ENCODE measurements around the gene SFXN5. TPM values are rescaled to one million over a fixed set of nuclear protein-coding genes. Genes with fewer than 3 reads are reported as not detected.

The SFXN5 gene
- polyA plus RNA-seq, 3 donors from 2014 or later = 2.4 to 4.5 (median 3.3) TPM

- Mint-ChIP-seq H3K4me3 (no peak overlapping the region), H3K9me3 (no peaks in the 10 kb centered on the region), H3K36me3 (peaks cover 0 to 9% (median 9%) of the 10 kb centered on the region in 3 donors), H3K27me3 (ENCODE audit: low read depth in 3 of 3) (peaks cover 0 to 2% (median 0%) of the 10 kb centered on the region in 3 donors), H3K4me1 (no peaks in the 10 kb centered on the region), H3K27ac (no peak overlapping the region)
- DNase-seq = no peak
Measured at GRCh38 chr2:72990695-72991438, 80.6 kb downstream of the SFXN5 start.

GRCh38 chr2:72989770-72990556, 81.5 kb downstream of the SFXN5 start:
- H3K36me3 Mint-ChIP-seq = peaks cover 0 to 9% (median 9%) of the 10 kb centered on the region in 3 donors
- H3K4me3 Mint-ChIP-seq = no peak overlapping the region
- DNase-seq = no peak
- H3K9me3 Mint-ChIP-seq = no peaks in the 10 kb centered on the region
- no peaks in the 10 kb centered on the region for H3K4me1 Mint-ChIP-seq
- no peak overlapping the region for H3K27ac Mint-ChIP-seq
- H3K27me3 Mint-ChIP-seq (ENCODE audit: low read depth in 3 of 3) = peaks cover 0 to 2% (median 0%) of the 10 kb centered on the region in 3 donors

- Mint-ChIP-seq H3K27ac (no peak overlapping the region), H3K4me1 (no peaks in the 10 kb centered on the region), H3K27me3 (ENCODE audit: low read depth in 3 of 3) (peaks cover 0 to 2% (median 0%) of the 10 kb centered on the region in 3 donors), H3K9me3 (no peaks in the 10 kb centered on the region), H3K36me3 (peaks cover 0 to 13% (median 9%) of the 10 kb centered on the region in 3 donors), H3K4me3 (no peak overlapping the region)
- no peak for DNase-seq
Measured at GRCh38 chr2:72988726-72989273, 82.7 kb downstream of the SFXN5 start.

- Mint-ChIP-seq H3K4me1 (no peaks in the 10 kb centered on the region), H3K27me3 (ENCODE audit: low read depth in 3 of 3) (peaks cover 0 to 3% (median 0%) of the 10 kb centered on the region in 3 donors), H3K27ac (no peak overlapping the region), H3K36me3 (peaks cover 0 to 15% (median 9%) of the 10 kb centered on the region in 3 donors), H3K9me3 (no peaks in the 10 kb centered on the region), H3K4me3 (no peak overlapping the region)
- no peak for DNase-seq
Measured at GRCh38 chr2:72988041-72988440, 83.5 kb downstream of the SFXN5 start.

GRCh38 chr2:72985891-72986683, 85.4 kb downstream of the SFXN5 start:
- no peaks in the 10 kb centered on the region for H3K4me1 Mint-ChIP-seq
- no peak overlapping the region for H3K27ac Mint-ChIP-seq
- no peak for DNase-seq
- peaks cover 0 to 3% (median 0%) of the 10 kb centered on the region in 3 donors for H3K27me3 Mint-ChIP-seq (ENCODE audit: low read depth in 3 of 3)
- no peak overlapping the region for H3K4me3 Mint-ChIP-seq
- H3K36me3 Mint-ChIP-seq = peaks cover 0 to 27% (median 13%) of the 10 kb centered on the region in 3 donors
- no peaks in the 10 kb centered on the region for H3K9me3 Mint-ChIP-seq

- Mint-ChIP-seq H3K9me3 (no peaks in the 10 kb centered on the region), H3K4me1 (peaks cover 0 to 2% of the 10 kb centered on the region in 2 donors), H3K4me3 (no peak overlapping the region), H3K36me3 (peaks cover 0 to 27% (median 13%) of the 10 kb centered on the region in 3 donors), H3K27me3 (ENCODE audit: low read depth in 3 of 3) (peaks cover 0 to 3% (median 0%) of the 10 kb centered on the region in 3 donors), H3K27ac (no peak overlapping the region)
- DNase-seq = no peak
Measured at GRCh38 chr2:72985136-72985535, 86.4 kb downstream of the SFXN5 start.

GRCh38 chr2:72984172-72984671, 87.3 kb downstream of the SFXN5 start:
- DNase-seq = no peak
- H3K36me3 Mint-ChIP-seq = peaks cover 0 to 23% (median 9%) of the 10 kb centered on the region in 3 donors
- H3K9me3 Mint-ChIP-seq = no peaks in the 10 kb centered on the region
- H3K27me3 Mint-ChIP-seq (ENCODE audit: low read depth in 3 of 3) = peaks cover 0 to 3% (median 0%) of the 10 kb centered on the region in 3 donors
- H3K27ac Mint-ChIP-seq = no peak overlapping the region
- peaks cover 0 to 3% of the 10 kb centered on the region in 2 donors for H3K4me1 Mint-ChIP-seq
- H3K4me3 Mint-ChIP-seq = no peak overlapping the region

GRCh38 chr2:72983500-72984161, 87.9 kb downstream of the SFXN5 start:
- Mint-ChIP-seq H3K9me3 (no peaks in the 10 kb centered on the region), H3K4me3 (no peak overlapping the region), H3K4me1 (peaks cover 0 to 3% of the 10 kb centered on the region in 2 donors), H3K36me3 (peaks cover 0 to 22% (median 7%) of the 10 kb centered on the region in 3 donors), H3K27me3 (ENCODE audit: low read depth in 3 of 3) (peaks cover 0 to 3% (median 0%) of the 10 kb centered on the region in 3 donors), H3K27ac (no peak overlapping the region)
- no peak for DNase-seq

- H3K4me3 Mint-ChIP-seq = no peak overlapping the region
- H3K27ac Mint-ChIP-seq = peak overlapping the region in 1 of 6 donors; percentile 76
- H3K9me3 Mint-ChIP-seq = no peaks in the 10 kb centered on the region
- H3K36me3 Mint-ChIP-seq = peaks cover 0 to 22% (median 7%) of the 10 kb centered on the region in 3 donors
- peaks cover 0 to 3% (median 0%) of the 10 kb centered on the region in 3 donors for H3K27me3 Mint-ChIP-seq (ENCODE audit: low read depth in 3 of 3)
- no peak for DNase-seq
- H3K4me1 Mint-ChIP-seq = peaks cover 0 to 3% of the 10 kb centered on the region in 2 donors
Measured at GRCh38 chr2:72982781-72983499, 88.6 kb downstream of the SFXN5 start.

- Mint-ChIP-seq H3K4me1 (peaks cover 0 to 3% of the 10 kb centered on the region in 2 donors), H3K27ac (peak overlapping the region in 1 of 6 donors; percentile 76), H3K4me3 (no peak overlapping the region), H3K9me3 (no peaks in the 10 kb centered on the region), H3K36me3 (peaks cover 0 to 22% (median 7%) of the 10 kb centered on the region in 3 donors), H3K27me3 (ENCODE audit: low read depth in 3 of 3) (peaks cover 0 to 3% (median 0%) of the 10 kb centered on the region in 3 donors)
- DNase-seq = no peak
Measured at GRCh38 chr2:72982219-72982618, 89.3 kb downstream of the SFXN5 start.

- H3K36me3 Mint-ChIP-seq = peaks cover 0 to 19% (median 6%) of the 10 kb centered on the region in 3 donors
- peaks cover 0 to 3% of the 10 kb centered on the region in 2 donors for H3K4me1 Mint-ChIP-seq
- DNase-seq = no peak
- peaks cover 0 to 1% (median 0%) of the 10 kb centered on the region in 3 donors for H3K27me3 Mint-ChIP-seq (ENCODE audit: low read depth in 3 of 3)
- H3K27ac Mint-ChIP-seq = no peak overlapping the region
- H3K9me3 Mint-ChIP-seq = no peaks in the 10 kb centered on the region
- H3K4me3 Mint-ChIP-seq = no peak overlapping the region
Measured at GRCh38 chr2:72981536-72981935, 90.0 kb downstream of the SFXN5 start.

- no peak for DNase-seq
- peaks cover 0 to 1% (median 0%) of the 10 kb centered on the region in 3 donors for H3K27me3 Mint-ChIP-seq (ENCODE audit: low read depth in 3 of 3)
- H3K4me1 Mint-ChIP-seq = peaks cover 0 to 3% of the 10 kb centered on the region in 2 donors
- no peak overlapping the region for H3K27ac Mint-ChIP-seq
- no peak overlapping the region for H3K4me3 Mint-ChIP-seq
- H3K9me3 Mint-ChIP-seq = no peaks in the 10 kb centered on the region
- H3K36me3 Mint-ChIP-seq = peaks cover 0 to 18% (median 4%) of the 10 kb centered on the region in 3 donors
Measured at GRCh38 chr2:72980535-72981217, 90.8 kb downstream of the SFXN5 start.
